ENCODE measurements around the gene NUCKS1.

The NUCKS1 gene

GRCh38 chr1:205775717-205776056, 25.7 kb upstream of the NUCKS1 start:
- TF ChIP-seq FOXP2 (optimal IDR thresholded peaks at IDR 0.05; ENCODE audit: control extremely low read depth, extremely low read length, insufficient read depth) (no peak), POLR2AphosphoS5 (IDR thresholded peaks at IDR 0.05; ENCODE audit: borderline replicate concordance, low read depth, low read length) (no peak), EZH2 (IDR thresholded peaks at IDR 0.05) (no peak)

GRCh38 chr1:205775015-205775716, 25.2 kb upstream of the NUCKS1 start, which contains the start of gene RAB29:
Gene RAB29, minus strand, starts transcription at chr1:205775482. Its CDS starts 526 bp downstream, at chr1:205774956.
- Histone ChIP-seq H3K9ac (ENCODE audit: insufficient read length) (peak within 1 kb of the TSS; percentile 81), H3K36me3 (ENCODE audit: insufficient read depth, low read length) (peaks cover 5% of the 10 kb centered on the region; the same call in 1 of the 2 replicates)

More at GRCh38 chr1:205775717-205776056, 25.7 kb upstream of the NUCKS1 start:
- H3K9ac ChIP-seq (ENCODE audit: insufficient read length), result no peak overlapping the region
- no peak for DNase-seq (ENCODE audit: low read depth, low spot score)
- H3K27ac ChIP-seq, result no peak overlapping the region
- no peaks in the 10 kb centered on the region for H3K9me3 ChIP-seq (ENCODE audit: low read depth, low read length)
- H3K4me3 ChIP-seq, result peak overlapping the region; percentile 98
- peaks cover under 1% of the 10 kb centered on the region; the same call in 1 of the 2 replicates for H3K36me3 ChIP-seq (ENCODE audit: insufficient read depth, low read length)

GRCh38 chr1:205774198-205775014, 24.4 kb upstream of the NUCKS1 start:
- TF ChIP-seq POLR2AphosphoS5 (IDR thresholded peaks at IDR 0.05; ENCODE audit: borderline replicate concordance, low read depth, low read length), result no peak
- TF ChIP-seq EZH2 (IDR thresholded peaks at IDR 0.05), result no peak
- no peak for TF ChIP-seq FOXP2 (optimal IDR thresholded peaks at IDR 0.05; ENCODE audit: control extremely low read depth, extremely low read length, insufficient read depth)
- no peaks in the 10 kb centered on the region for H3K9me3 ChIP-seq (ENCODE audit: low read depth, low read length)
- peak overlapping the region; percentile 98 for H3K4me3 ChIP-seq
- peak overlapping the region; percentile 81 for H3K9ac ChIP-seq (ENCODE audit: insufficient read length)
- no peak overlapping the region for H3K27ac ChIP-seq
- DNase-seq (ENCODE audit: low read depth, low spot score), result no peak
- H3K36me3 ChIP-seq (ENCODE audit: insufficient read depth, low read length), result peaks cover 12% of the 10 kb centered on the region; the same call in 1 of the 2 replicates

More at GRCh38 chr1:205775015-205775716, 25.2 kb upstream of the NUCKS1 start, which contains the start of gene RAB29:
- DNase-seq (ENCODE audit: low read depth, low spot score), result peak; percentile 56
- Histone ChIP-seq H3K27ac (no peak within 1 kb of the TSS), H3K4me3 (peak within 1 kb of the TSS; percentile 98), H3K9me3 (ENCODE audit: low read depth, low read length) (no peaks in the 10 kb centered on the region)
- no peak for TF ChIP-seq FOXP2 (optimal IDR thresholded peaks at IDR 0.05; ENCODE audit: control extremely low read depth, extremely low read length, insufficient read depth)
- no peak for TF ChIP-seq EZH2 (IDR thresholded peaks at IDR 0.05)
- TF ChIP-seq POLR2AphosphoS5 (IDR thresholded peaks at IDR 0.05; ENCODE audit: borderline replicate concordance, low read depth, low read length), result peak; percentile 68

GRCh38 chr1:205772607-205773032, 22.6 kb upstream of the NUCKS1 start:
- peaks cover 12% of the 10 kb centered on the region; the same call in 1 of the 2 replicates for H3K36me3 ChIP-seq (ENCODE audit: insufficient read depth, low read length)
- no peak overlapping the region for H3K9ac ChIP-seq (ENCODE audit: insufficient read length)
- TF ChIP-seq EZH2 (IDR thresholded peaks at IDR 0.05), result no peak
- H3K27ac ChIP-seq, result no peak overlapping the region
- H3K4me3 ChIP-seq, result no peak overlapping the region
- no peaks in the 10 kb centered on the region for H3K9me3 ChIP-seq (ENCODE audit: low read depth, low read length)
- no peak for DNase-seq (ENCODE audit: low read depth, low spot score)

- H3K9me3 ChIP-seq (ENCODE audit: low read depth, low read length), result no peaks in the 10 kb centered on the region
- peaks cover 12% of the 10 kb centered on the region; the same call in 1 of the 2 replicates for H3K36me3 ChIP-seq (ENCODE audit: insufficient read depth, low read length)
- H3K9ac ChIP-seq (ENCODE audit: insufficient read length), result no peak overlapping the region
- DNase-seq (ENCODE audit: low read depth, low spot score), result no peak
- H3K4me3 ChIP-seq, result no peak overlapping the region
- TF ChIP-seq EZH2 (IDR thresholded peaks at IDR 0.05) (no peak), POLR2AphosphoS5 (IDR thresholded peaks at IDR 0.05; ENCODE audit: borderline replicate concordance, low read depth, low read length) (no peak), FOXP2 (optimal IDR thresholded peaks at IDR 0.05; ENCODE audit: control extremely low read depth, extremely low read length, insufficient read depth) (no peak)
- H3K27ac ChIP-seq, result no peak overlapping the region
Observed at GRCh38 chr1:205770618-205771017, 20.6 kb upstream of the NUCKS1 start.

GRCh38 chr1:205769641-205770365, 19.8 kb upstream of the NUCKS1 start:
- peaks cover 12% of the 10 kb centered on the region; the same call in 1 of the 2 replicates for H3K36me3 ChIP-seq (ENCODE audit: insufficient read depth, low read length)
- H3K27ac ChIP-seq, result no peak overlapping the region
- DNase-seq (ENCODE audit: low read depth, low spot score), result no peak
- no peak overlapping the region for H3K4me3 ChIP-seq
- H3K9ac ChIP-seq (ENCODE audit: insufficient read length), result no peak overlapping the region
- no peak for TF ChIP-seq FOXP2 (optimal IDR thresholded peaks at IDR 0.05; ENCODE audit: control extremely low read depth, extremely low read length, insufficient read depth)
- TF ChIP-seq EZH2 (IDR thresholded peaks at IDR 0.05), result no peak
- TF ChIP-seq POLR2AphosphoS5 (IDR thresholded peaks at IDR 0.05; ENCODE audit: borderline replicate concordance, low read depth, low read length), result no peak
- H3K9me3 ChIP-seq (ENCODE audit: low read depth, low read length), result no peaks in the 10 kb centered on the region

GRCh38 chr1:205767248-205767647, 17.3 kb upstream of the NUCKS1 start:
- TF ChIP-seq POLR2AphosphoS5 (IDR thresholded peaks at IDR 0.05; ENCODE audit: borderline replicate concordance, low read depth, low read length) (no peak), EZH2 (IDR thresholded peaks at IDR 0.05) (no peak), FOXP2 (optimal IDR thresholded peaks at IDR 0.05; ENCODE audit: control extremely low read depth, extremely low read length, insufficient read depth) (no peak)
- Histone ChIP-seq H3K9me3 (ENCODE audit: low read depth, low read length) (no peaks in the 10 kb centered on the region), H3K27ac (no peak overlapping the region), H3K9ac (ENCODE audit: insufficient read length) (no peak overlapping the region), H3K36me3 (ENCODE audit: insufficient read depth, low read length) (peaks cover 12% of the 10 kb centered on the region; the same call in 1 of the 2 replicates), H3K4me3 (no peak overlapping the region)
- DNase-seq (ENCODE audit: low read depth, low spot score), result no peak

- Histone ChIP-seq H3K27ac (no peak overlapping the region), H3K36me3 (ENCODE audit: insufficient read depth, low read length) (peaks cover 12% of the 10 kb centered on the region; the same call in 1 of the 2 replicates)
- TF ChIP-seq EZH2 (IDR thresholded peaks at IDR 0.05), result no peak
- no peak for TF ChIP-seq FOXP2 (optimal IDR thresholded peaks at IDR 0.05; ENCODE audit: control extremely low read depth, extremely low read length, insufficient read depth)
- no peak for TF ChIP-seq POLR2AphosphoS5 (IDR thresholded peaks at IDR 0.05; ENCODE audit: borderline replicate concordance, low read depth, low read length)
Observed at GRCh38 chr1:205766570-205766969, 16.6 kb upstream of the NUCKS1 start.

More at GRCh38 chr1:205766570-205766969, 16.6 kb upstream of the NUCKS1 start:
- H3K4me3 ChIP-seq, result no peak overlapping the region
- no peak for DNase-seq (ENCODE audit: low read depth, low spot score)
- H3K9me3 ChIP-seq (ENCODE audit: low read depth, low read length), result no peaks in the 10 kb centered on the region
- H3K9ac ChIP-seq (ENCODE audit: insufficient read length), result no peak overlapping the region

All from SK-N-MC (cell line).